Astrocyte (in vitro differentiated cells and primary cell): ENCODE results near the gene UBE2L3. TPM values are rescaled to one million over a fixed set of nuclear protein-coding genes. Genes with fewer than 3 reads are reported as not detected.

ENCODE experiments used
- DNase-seq: peaks from one replicate; pipeline ENCODE4 v3.0.0-alpha.2; 2010; ENCODE audit warnings: low read depth
- FAIRE-seq: peaks from 2 replicates; lab custom pipeline; 2011; peaks lifted over from hg19 to GRCh38; lab: Jason Lieb, UNC
- H2AFZ ChIP-seq: 2 replicates; pipeline ENCODE4 v1.6.0; 2012; ENCODE audit warnings: low read depth, low read length, inconsistent platforms
- H3K27ac ChIP-seq: 2 replicates; pipeline ENCODE4 v1.5.1; 2011; ENCODE audit warnings: low read depth, low read length, inconsistent platforms
- H3K27me3 ChIP-seq: 2 replicates; pipeline ENCODE4 v1.6.0; 2011; ENCODE audit warnings: low read length, inconsistent platforms; ENCODE audit not compliant: insufficient read depth
- H3K36me3 ChIP-seq: 2 replicates; pipeline ENCODE4 v1.5.1; 2011; ENCODE audit warnings: low read length, inconsistent platforms; ENCODE audit not compliant: insufficient read depth
- H3K4me1 ChIP-seq: 2 replicates; pipeline ENCODE4 v1.5.1; 2011; ENCODE audit warnings: low read length, inconsistent platforms; ENCODE audit not compliant: insufficient read depth
- H3K4me2 ChIP-seq: 2 replicates; pipeline ENCODE4 v1.6.0; 2012; ENCODE audit warnings: low read length, inconsistent platforms
- H3K4me3 ChIP-seq: 2 replicates; pipeline ENCODE4 v1.5.1; 2011; ENCODE audit warnings: low read depth, mild to moderate bottlenecking, low read length, inconsistent platforms; ENCODE audit not compliant: insufficient read depth
- H3K79me2 ChIP-seq: 2 replicates; pipeline ENCODE4 v1.6.0; 2012; ENCODE audit warnings: mild to moderate bottlenecking, low read length, inconsistent platforms; ENCODE audit not compliant: insufficient read depth
- H3K9ac ChIP-seq: 2 replicates; pipeline ENCODE4 v1.6.0; 2012; ENCODE audit warnings: mild to moderate bottlenecking, low read length, inconsistent platforms
- H3K9me3 ChIP-seq: 2 replicates; pipeline ENCODE4 v1.5.1; 2012; ENCODE audit warnings: low read depth, mild to moderate bottlenecking, low read length, inconsistent platforms; ENCODE audit not compliant: insufficient read depth
- H4K20me1 ChIP-seq: 2 replicates; pipeline ENCODE4 v1.6.0; 2012; ENCODE audit warnings: low read length, inconsistent platforms; ENCODE audit not compliant: insufficient read depth
- H3K27ac Mint-ChIP-seq: one replicate; pipeline ENCODE4 v1.8.0; 2021; ENCODE audit warnings: mild to moderate bottlenecking, mixed read lengths; ENCODE audit not compliant: unreplicated experiment
- H3K27me3 Mint-ChIP-seq: one replicate; pipeline ENCODE4 v1.8.0; 2021; ENCODE audit warnings: low read depth, mixed read lengths; ENCODE audit not compliant: unreplicated experiment
- H3K36me3 Mint-ChIP-seq: one replicate; pipeline ENCODE4 v1.8.0; 2021; ENCODE audit warnings: low read depth, mixed read lengths; ENCODE audit not compliant: unreplicated experiment
- H3K4me1 Mint-ChIP-seq: one replicate; pipeline ENCODE4 v1.8.0; 2021; ENCODE audit warnings: low read depth, mixed read lengths; ENCODE audit not compliant: unreplicated experiment
- H3K4me3 Mint-ChIP-seq: one replicate; pipeline ENCODE4 v1.8.0; 2021; ENCODE audit warnings: mild to moderate bottlenecking, moderate library complexity, mixed read lengths; ENCODE audit not compliant: unreplicated experiment
- H3K9me3 Mint-ChIP-seq: one replicate; pipeline ENCODE4 v1.8.0; 2021; ENCODE audit warnings: mild to moderate bottlenecking, mixed read lengths; ENCODE audit not compliant: unreplicated experiment
- CTCF ChIP-seq: IDR thresholded peaks from 2 replicates; pipeline ENCODE4 v1.5.1; 2011; ENCODE audit warnings: low read depth, mild to moderate bottlenecking, inconsistent platforms, low read length, moderate library complexity; ENCODE audit not compliant: insufficient read depth
- EZH2 ChIP-seq: IDR thresholded peaks from 2 replicates; pipeline ENCODE4 v1.6.1; 2012; ENCODE audit warnings: mild to moderate bottlenecking, low read length, inconsistent platforms; ENCODE audit not compliant: insufficient read depth
- total RNA-seq: library from RNA; stranded (reverse); gene quantifications from 2 replicates; pipeline ENCODE4 v1.2.1, GENCODE V29; 2021

Gene UBE2L3
- total RNA-seq, 1 donor from 2014 or later: 62.8 TPM

DNA sequence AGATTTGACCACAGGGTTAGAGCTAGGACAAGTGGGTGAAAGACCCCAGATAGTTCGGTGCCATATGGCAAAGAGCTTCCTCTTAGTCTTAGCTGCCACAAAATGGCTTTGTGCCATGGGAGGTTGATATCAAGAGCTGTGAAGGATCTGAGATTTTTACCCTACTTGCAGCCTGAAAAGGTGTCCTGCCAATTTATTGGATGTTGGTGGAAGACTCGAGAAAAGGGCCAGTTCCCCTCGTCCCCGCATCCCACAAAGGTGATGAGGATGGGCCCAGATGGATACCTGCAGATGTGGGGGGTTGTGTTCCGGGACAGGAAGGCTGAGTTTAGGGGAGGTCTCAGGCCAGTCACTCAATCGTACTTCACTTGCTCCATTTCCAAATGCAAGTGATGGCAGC lies 35.1 kb downstream of the UBE2L3 start:
- H3K4me1 ChIP-seq: no peaks in the 10 kb centered on the region

GRCh38 chr22:21603973-21604372 lies 36.5 kb downstream of the UBE2L3 start:
- Histone ChIP-seq H3K4me1 (no peaks in the 10 kb centered on the region), H3K36me3 (no peaks in the 10 kb centered on the region), H3K4me2 (no peak overlapping the region), H3K9me3 (no peaks in the 10 kb centered on the region), H2AFZ (no peak overlapping the region), H3K9ac (no peak overlapping the region), H3K27ac (no peak overlapping the region), H3K27me3 (no peaks in the 10 kb centered on the region), H3K4me3 (no peak overlapping the region), H3K79me2 (peaks cover 98% of the 10 kb centered on the region), H4K20me1 (peaks cover 93% of the 10 kb centered on the region)
- FAIRE-seq (no peak), DNase-seq (no peak)
- no peak overlapping the region for H3K27ac Mint-ChIP-seq
- TF ChIP-seq EZH2 (no peak), CTCF (no peak)
- H3K9me3 Mint-ChIP-seq: no peaks in the 10 kb centered on the region
- no peak overlapping the region for H3K4me3 Mint-ChIP-seq
- no peaks in the 10 kb centered on the region for H3K27me3 Mint-ChIP-seq
- peaks cover 8% of the 10 kb centered on the region for H3K4me1 Mint-ChIP-seq
- H3K36me3 Mint-ChIP-seq: peaks cover 3% of the 10 kb centered on the region

More for the DNA sequence above, 35.1 kb downstream of the UBE2L3 start:
- H2AFZ ChIP-seq: no peak overlapping the region
- no peak overlapping the region for H3K9ac ChIP-seq
- Mint-ChIP-seq H3K27me3 (no peaks in the 10 kb centered on the region), H3K27ac (no peak overlapping the region), H3K4me3 (no peak overlapping the region), H3K36me3 (no peaks in the 10 kb centered on the region), H3K9me3 (no peaks in the 10 kb centered on the region), H3K4me1 (peaks cover 8% of the 10 kb centered on the region)
- no peak overlapping the region for H3K4me2 ChIP-seq
- no peaks in the 10 kb centered on the region for H3K9me3 ChIP-seq
- H3K27me3 ChIP-seq: no peaks in the 10 kb centered on the region
- no peak overlapping the region for H3K27ac ChIP-seq
- DNase-seq: no peak
- peaks cover 99% of the 10 kb centered on the region for H3K79me2 ChIP-seq
- no peaks in the 10 kb centered on the region for H3K36me3 ChIP-seq
- no peak for TF ChIP-seq EZH2
- TF ChIP-seq CTCF: no peak
- no peak overlapping the region for H3K4me3 ChIP-seq
- peaks cover 91% of the 10 kb centered on the region for H4K20me1 ChIP-seq
- FAIRE-seq: no peak

DNA sequence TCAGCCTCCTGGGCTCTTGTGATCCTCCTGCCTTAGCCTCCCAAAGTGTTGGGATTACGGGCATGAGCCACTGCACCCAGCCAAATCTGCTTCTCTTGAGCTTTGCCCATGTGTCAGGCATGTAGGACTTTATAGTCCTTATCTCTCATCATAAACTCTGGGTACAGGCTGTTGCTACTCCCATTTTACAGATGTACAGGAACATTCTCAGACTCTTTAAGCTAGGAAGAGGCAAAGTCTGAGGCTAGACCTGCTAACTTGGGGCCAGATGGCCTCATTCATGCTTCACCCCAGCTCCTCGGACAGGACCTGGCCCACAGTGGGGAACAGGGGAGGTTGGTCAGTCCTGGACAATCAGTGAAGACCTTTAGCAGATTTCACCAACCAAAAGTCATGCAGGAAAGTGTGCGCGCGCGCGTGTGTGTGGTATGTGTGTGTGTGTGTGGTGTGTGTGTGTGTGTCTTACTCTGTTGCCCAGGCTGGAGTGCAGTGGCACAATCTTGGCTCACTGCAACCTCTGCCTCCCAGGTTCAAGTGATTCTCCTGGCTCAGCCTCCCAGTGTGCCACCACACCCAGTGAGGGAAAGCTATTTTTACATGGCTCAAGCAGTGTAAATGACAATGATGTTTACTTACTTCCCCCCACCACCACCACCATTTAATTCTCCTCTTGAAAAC lies 38.5 kb downstream of the UBE2L3 start:
- Mint-ChIP-seq H3K4me1 (peaks cover 5% of the 10 kb centered on the region), H3K9me3 (no peaks in the 10 kb centered on the region), H3K27ac (no peak overlapping the region), H3K27me3 (no peaks in the 10 kb centered on the region), H3K4me3 (no peak overlapping the region), H3K36me3 (peaks cover 8% of the 10 kb centered on the region)
- H3K9ac ChIP-seq: no peak overlapping the region
- peaks cover 92% of the 10 kb centered on the region for H4K20me1 ChIP-seq
- no peaks in the 10 kb centered on the region for H3K4me1 ChIP-seq
- H3K36me3 ChIP-seq: peaks cover 1% of the 10 kb centered on the region
- no peak overlapping the region for H2AFZ ChIP-seq
- H3K79me2 ChIP-seq: peaks cover 98% of the 10 kb centered on the region
- H3K27me3 ChIP-seq: no peaks in the 10 kb centered on the region
- no peak overlapping the region for H3K4me2 ChIP-seq
- no peak overlapping the region for H3K27ac ChIP-seq
- H3K4me3 ChIP-seq: no peak overlapping the region
- DNase-seq (no peak), FAIRE-seq (no peak)
- H3K9me3 ChIP-seq: no peaks in the 10 kb centered on the region
- no peak for TF ChIP-seq EZH2
- no peak for TF ChIP-seq CTCF
